22Rv1 (cell line): ENCODE measurements around the gene MAP1B.

Experiments
- H3K27ac ChIP-seq: fragments of 450-650 bp; 2 replicates; pipeline ENCODE4 v1.5.1; 2017
- ZFX ChIP-seq: fragments of 450-650 bp; IDR thresholded peaks from 2 replicates; pipeline ENCODE4 v1.6.1; 2017; ENCODE audit warnings: antibody characterized with exemption, borderline replicate concordance
- TF ChIP-seq, protein P1 (sequence below): fragments of 450-650 bp; IDR thresholded peaks from 2 replicates; pipeline ENCODE4 v1.5.1; 2017; ENCODE audit warnings: mild to moderate bottlenecking

MAP1B gene

DNA sequence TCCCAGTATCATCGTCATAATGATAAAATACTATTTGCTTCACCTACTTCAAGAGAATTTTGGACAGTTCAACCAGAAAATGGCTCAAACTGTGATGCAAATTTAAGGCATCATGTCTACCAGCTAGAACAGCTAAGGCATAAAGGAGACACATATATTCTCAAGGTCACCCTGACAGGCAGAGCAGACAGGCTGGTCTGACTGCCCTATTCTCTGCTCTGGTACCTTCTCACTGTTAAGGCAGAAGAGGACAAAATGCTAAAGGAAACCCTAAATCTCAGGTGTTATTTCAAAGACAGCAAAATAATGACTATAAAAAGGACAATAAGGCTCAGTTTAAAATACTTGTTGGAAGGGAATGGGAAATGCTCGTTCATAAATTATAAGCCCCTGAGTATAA lies 125.6 kb downstream of the MAP1B start:
- no peak for TF ChIP-seq ZFX
- no peak overlapping the region for H3K27ac ChIP-seq

DNA sequence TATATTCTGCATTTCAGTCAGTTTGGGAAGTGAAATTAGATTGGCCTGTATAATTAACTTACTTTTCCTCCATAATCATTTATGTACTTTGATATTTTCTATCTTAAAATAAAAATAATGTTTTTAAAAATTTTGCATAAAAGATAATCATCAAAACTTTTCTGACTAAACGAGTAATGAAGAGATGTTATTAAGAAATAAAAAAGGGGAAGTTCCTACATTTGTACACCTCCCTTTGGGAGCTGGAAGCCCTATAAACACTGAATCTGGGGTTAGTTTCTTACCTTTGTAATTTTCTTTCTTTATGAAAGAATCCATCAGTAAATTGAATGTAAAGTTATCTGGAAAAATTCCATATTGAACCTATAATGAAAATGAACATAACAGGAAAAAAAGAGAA lies 126.6 kb downstream of the MAP1B start:
- H3K27ac ChIP-seq = no peak overlapping the region
- no peak for TF ChIP-seq ZFX
- TF ChIP-seq, protein P1, sequence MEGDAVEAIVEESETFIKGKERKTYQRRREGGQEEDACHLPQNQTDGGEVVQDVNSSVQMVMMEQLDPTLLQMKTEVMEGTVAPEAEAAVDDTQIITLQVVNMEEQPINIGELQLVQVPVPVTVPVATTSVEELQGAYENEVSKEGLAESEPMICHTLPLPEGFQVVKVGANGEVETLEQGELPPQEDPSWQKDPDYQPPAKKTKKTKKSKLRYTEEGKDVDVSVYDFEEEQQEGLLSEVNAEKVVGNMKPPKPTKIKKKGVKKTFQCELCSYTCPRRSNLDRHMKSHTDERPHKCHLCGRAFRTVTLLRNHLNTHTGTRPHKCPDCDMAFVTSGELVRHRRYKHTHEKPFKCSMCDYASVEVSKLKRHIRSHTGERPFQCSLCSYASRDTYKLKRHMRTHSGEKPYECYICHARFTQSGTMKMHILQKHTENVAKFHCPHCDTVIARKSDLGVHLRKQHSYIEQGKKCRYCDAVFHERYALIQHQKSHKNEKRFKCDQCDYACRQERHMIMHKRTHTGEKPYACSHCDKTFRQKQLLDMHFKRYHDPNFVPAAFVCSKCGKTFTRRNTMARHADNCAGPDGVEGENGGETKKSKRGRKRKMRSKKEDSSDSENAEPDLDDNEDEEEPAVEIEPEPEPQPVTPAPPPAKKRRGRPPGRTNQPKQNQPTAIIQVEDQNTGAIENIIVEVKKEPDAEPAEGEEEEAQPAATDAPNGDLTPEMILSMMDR = no peak

DNA sequence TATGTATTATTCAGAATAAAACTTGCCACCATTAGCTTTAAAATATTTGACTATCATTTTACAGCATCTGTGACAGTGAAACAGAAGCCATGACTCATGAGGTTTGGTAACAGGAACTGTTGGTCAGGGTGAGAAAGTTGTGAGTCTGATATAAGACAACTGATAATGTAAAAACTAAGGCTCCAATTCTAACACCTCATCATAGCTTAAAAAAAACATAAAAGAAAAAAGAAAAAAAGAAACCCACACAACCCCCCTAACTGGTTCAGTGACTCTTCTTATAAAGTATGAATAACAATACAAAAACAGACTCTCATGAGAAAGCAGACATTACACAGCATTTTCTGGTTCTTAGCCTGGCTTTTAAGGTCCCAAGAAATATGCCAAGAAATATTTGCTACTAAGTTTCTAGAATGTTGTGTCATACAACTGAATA lies 127.0 kb downstream of the MAP1B start:
- TF ChIP-seq, protein P1 = no peak
- no peak for TF ChIP-seq ZFX
- no peak overlapping the region for H3K27ac ChIP-seq

DNA sequence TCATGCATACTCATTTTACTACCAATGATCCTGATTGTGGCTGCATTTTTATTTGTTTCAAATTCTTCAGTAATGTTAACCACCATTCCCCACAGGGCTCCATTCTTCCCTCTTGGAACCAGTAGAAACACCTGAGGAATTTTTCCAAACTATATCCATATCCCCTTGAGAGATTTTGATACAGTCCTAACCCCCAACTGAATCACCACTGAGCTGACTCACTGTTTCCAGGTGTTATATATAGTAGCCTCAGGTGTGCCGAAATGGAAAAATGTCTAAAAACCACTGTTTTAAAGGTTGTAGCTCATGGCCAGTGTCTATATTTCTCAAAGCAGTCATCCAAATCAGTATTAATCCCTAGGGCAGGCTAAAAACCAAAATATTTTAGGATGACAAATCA lies 127.6 kb downstream of the MAP1B start:
- TF ChIP-seq, protein P1 = no peak
- TF ChIP-seq ZFX = no peak
- no peak overlapping the region for H3K27ac ChIP-seq

DNA sequence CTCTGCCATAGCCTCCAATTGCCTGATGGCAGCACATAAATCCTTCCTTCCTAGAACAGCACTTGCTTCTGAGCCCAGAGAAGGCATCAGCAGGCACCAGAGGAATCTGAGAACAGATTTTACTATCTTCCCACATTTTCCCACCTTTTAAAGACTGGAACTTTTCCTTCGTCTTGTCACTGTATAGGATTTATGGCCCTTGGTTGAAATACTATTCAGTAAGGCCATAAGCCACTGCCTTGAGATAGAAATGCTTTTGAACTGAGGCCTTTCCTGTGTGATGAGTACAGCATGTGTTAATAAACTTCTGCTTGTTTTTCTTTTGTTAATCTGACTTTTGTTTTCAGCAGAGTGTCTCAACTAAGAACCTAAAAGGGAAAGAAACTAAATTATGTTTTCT lies 128.4 kb downstream of the MAP1B start:
- TF ChIP-seq, protein P1 = no peak
- no peak for TF ChIP-seq ZFX
- H3K27ac ChIP-seq = no peak overlapping the region

DNA sequence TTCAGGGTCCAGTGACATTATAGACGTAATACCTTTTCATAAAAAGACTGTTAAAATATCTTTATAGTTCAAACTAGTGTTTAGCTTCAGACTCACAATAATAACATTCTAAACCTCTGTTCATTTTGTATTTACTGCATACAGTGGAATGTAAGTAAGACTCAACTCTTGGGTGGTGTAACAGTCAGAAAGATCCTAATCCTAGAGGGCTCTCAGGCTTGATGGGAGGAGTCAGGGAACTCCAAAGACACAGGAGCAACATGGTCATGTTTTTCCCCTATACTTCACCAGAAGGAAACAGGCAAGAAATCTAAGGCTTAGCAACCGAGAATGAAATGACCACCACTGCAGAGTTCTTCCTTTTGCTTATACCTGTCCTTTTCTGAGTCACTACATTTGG lies 130.1 kb downstream of the MAP1B start:
- H3K27ac ChIP-seq = no peak overlapping the region
- TF ChIP-seq ZFX = no peak

DNA sequence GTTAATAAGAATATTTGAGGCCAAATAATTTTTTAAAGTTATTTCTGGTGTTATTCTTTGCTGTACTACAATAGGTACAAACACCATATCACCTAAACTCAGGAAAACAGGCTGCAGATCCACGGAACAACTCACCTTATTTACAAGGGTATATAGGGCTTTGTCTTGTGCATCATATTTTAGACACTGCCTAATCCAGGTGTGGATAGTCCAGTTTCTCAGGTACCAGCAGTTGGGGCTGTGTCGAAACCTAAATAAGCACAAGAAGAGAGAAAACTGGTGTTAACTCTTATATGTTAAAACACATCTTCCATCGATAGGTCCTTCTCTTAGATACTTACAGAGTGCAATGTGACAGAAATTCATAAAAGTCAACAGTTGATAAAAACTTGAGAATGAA lies 130.6 kb downstream of the MAP1B start:
- TF ChIP-seq, protein P1 = no peak
- TF ChIP-seq ZFX = no peak
- no peak overlapping the region for H3K27ac ChIP-seq

DNA sequence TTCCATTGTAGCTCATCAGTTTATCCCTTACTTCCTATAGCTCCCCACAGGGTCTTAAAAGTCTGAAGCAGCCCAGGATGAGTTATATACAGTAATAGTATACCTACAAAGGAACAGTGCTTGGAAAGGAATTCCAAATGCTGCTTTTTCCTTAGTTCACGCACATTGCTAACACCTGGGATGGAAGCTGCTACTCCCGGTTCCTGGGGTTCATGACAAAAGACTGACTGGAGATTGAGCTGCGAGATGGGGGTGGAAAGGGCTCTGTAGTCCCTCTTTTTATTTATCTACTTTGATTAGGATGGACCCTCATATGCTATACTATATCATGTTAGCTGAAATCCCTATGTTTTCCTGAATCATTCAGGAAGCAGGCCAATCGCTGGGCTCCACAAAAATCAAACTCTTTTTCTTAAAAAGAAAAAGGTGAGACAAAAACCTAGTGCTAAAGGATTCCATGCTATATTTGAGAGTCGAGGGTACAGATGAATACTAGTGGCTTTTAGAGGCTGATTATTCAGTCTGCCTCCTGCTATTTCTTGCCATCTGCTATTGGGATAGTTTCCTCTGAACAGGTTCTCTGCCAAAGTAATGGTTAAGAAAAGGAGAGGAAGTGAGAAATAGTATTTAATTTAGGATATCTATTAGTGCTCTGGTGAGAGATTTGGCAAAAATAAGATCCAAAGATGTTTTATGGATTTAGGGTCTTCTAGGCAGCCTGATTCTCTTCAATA lies 131.6 kb downstream of the MAP1B start:
- TF ChIP-seq ZFX = no peak
- TF ChIP-seq, protein P1 = no peak
- H3K27ac ChIP-seq = no peak overlapping the region
